OCI-LY3 (cell line): ENCODE data around the gene COL8A2.

Source experiments
- EZH2phosphoT487 ChIP-seq: fragments of 200-600 bp; shearing (Covaris generic); IDR thresholded peaks from 2 replicates; pipeline ENCODE4 v1.6.1; 2018; ENCODE audit warnings: antibody characterized with exemption, mixed run types, low read depth
- TF ChIP-seq, protein P1 (sequence below): fragments of 200-600, 300-600 bp; sonication (generic); IDR thresholded peaks from 2 replicates; pipeline ENCODE4 v1.5.1; 2014; ENCODE audit warnings: antibody characterized with exemption, low read length, low read depth

- TF ChIP-seq, protein P1, sequence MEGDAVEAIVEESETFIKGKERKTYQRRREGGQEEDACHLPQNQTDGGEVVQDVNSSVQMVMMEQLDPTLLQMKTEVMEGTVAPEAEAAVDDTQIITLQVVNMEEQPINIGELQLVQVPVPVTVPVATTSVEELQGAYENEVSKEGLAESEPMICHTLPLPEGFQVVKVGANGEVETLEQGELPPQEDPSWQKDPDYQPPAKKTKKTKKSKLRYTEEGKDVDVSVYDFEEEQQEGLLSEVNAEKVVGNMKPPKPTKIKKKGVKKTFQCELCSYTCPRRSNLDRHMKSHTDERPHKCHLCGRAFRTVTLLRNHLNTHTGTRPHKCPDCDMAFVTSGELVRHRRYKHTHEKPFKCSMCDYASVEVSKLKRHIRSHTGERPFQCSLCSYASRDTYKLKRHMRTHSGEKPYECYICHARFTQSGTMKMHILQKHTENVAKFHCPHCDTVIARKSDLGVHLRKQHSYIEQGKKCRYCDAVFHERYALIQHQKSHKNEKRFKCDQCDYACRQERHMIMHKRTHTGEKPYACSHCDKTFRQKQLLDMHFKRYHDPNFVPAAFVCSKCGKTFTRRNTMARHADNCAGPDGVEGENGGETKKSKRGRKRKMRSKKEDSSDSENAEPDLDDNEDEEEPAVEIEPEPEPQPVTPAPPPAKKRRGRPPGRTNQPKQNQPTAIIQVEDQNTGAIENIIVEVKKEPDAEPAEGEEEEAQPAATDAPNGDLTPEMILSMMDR: no peak
- no peak for TF ChIP-seq EZH2phosphoT487
These were observed 47.2 kb upstream of the COL8A2 start for GRCh38 chr1:36172017-36172747.
